ENCODE measurements around the gene HMX1.

GRCh38 chr4:8843597-8843996 lies 28.0 kb downstream of the HMX1 start:
- TF ChIP-seq CTCF (IDR thresholded peaks at IDR 0.05) = no peak
- no peak for TF ChIP-seq POLR2A (IDR thresholded peaks at IDR 0.05)
